NCI-H2171 (cell line): ENCODE results near the gene FXYD2.

Experiments used
- DNase-seq: peaks from one replicate; lab custom pipeline; 2025; lab: John Stamatoyannopoulos, UW

Gene FXYD2

DNA sequence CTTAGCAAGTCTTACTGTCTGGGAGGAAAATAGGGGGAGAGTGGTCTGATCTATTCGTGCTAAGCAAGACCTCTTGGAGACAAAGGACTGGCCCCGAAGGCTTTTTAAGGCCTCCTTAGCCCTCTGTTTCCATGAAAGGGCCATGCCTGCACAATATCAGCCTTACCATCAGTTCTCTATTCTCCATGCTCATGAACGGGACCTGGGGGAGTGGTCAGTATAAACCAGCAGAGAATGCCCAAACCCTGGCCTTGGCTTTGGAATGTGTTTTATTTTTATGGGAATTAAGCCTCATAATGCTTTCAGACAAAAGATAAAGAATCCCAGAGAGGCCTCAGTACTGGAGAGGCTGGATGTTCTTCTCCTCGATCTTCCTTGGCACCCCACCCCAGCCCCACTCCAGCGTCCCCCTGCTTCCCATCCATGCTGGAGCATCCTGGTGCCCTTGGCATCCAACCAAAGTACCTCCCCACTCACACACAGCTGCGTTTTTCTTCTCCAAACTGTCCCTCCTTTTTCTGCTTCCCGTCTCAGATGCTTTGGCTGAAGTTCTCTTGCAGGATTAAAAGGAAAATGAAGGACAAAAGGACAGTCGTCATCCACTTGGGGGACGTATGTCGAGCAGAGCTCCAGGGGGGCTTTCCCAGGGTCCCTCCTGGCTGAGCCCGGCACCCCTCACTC lies 33.3 kb upstream of the FXYD2 start:
- no peak for DNase-seq

DNA sequence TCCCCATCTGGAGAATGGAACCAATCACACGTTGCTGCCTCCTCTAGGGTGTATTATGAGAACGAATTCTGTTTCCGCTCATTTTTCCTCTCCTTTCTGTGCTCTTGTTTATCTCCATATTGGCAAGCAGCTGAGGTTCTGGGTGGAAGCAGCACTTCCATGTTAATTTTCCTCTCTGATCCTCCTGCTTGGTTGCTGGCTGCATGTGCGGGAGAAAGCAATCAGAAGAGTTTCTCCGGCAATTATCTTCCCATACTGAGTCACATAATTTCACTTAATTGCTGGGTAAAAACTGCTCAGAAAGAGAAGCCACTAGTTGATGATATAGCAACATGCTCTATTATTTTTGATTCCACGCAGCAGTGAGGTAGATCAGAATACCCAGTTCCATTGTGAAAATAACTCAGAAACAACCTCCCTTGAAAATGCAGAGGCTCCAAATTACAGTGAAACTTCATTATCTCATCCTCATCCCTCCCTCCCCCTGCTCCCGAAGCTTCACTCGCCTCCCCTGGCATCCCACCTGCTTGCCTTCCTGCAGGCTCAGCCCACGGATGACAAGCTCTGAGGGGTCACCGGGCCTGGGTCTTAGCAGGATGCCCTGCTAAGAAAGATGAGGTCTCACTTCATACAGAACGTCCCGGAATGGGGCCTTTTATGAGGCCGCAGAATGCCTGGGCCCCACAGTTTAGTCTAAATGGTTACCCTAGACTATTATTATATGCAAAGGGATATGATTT lies 31.5 kb upstream of the FXYD2 start:
- DNase-seq = no peak

DNA sequence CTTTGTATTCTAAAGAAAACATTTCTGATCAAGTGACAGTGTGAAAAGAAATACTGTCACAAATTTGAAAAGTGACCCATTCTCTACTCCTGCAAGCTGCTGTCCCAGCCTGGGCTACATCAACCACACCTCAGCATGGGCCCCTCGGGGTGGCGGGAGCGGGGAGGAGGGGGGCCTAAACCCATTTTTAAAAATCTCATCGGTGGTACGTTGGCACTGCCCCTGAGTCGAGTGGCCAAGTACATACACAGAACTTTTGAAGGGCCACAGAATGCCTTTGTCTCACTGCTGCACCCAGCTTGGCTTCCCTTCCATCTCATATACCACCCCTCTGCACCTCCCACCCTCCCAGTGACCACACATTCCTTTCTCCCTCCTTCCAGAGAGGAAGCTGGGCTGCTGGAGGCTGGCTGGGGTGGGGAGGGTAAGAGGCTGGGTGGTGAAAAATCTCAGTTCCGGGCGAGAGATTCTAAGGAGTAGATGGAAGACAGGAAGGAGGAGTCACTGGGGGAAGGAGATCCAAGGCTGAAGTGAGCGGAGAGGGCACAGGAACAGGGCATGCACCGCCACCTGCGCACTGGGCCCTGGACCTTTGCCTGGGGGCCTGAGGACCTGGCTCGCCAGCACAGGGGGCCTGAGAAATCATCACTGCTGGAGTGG lies 30.8 kb upstream of the FXYD2 start:
- DNase-seq = no peak

DNA sequence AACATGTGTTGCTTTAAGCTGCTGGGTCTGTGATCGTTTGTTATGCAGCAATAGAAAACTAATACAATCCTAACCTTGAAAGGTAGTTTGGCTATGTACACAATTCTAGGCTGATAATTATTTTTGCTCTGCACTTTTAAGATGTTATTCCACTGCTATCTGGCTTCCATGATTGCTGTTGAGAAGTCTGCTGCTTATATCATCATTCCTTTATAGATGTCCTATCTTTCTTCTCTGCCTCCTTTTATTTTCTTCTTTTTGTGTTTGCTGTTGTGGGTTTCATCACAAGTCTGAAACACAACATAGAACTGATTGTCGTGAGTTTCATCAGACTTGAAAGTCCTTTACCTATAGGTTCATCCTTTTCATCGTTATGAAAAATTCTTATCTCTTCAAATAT lies 27.8 kb upstream of the FXYD2 start:
- no peak for DNase-seq

DNA sequence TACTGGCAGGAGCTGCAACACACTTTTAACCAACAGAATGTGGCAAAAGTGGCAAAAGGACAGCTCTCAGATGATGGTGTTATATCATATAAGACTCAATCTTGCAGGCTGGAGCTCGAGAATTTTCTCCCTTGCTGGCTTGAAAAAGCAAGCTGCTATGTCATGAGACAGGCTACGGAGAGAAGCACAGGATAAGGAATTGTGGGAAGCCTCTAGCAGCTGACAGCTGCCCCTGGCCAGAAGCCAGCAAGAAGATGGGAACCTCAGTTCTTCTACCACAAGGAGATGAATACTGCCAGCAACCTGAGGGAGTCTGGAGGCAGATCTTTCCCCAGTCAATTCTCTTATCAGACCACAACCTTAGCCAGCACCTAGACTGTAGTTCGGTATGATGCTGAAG lies 27.3 kb upstream of the FXYD2 start:
- no peak for DNase-seq

DNA sequence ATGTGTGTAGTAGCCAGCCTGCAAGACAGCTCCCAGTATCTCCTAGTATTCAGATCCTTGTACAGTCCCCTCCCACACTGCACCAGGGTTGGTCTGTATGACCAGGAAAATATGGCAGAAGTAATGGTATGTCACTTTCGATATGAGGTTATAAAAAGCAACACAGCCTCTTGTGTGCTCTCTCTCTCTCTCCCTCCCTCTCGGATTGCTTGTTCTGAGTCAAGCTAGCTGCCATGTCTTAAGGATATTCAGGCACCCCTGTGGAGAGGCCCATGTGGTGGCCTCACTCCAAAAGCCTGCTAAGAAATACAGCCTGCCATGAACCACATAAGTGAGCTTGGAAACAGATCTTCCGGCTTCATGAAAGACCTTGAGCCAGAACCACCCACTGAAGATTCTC lies 26.6 kb upstream of the FXYD2 start:
- no peak for DNase-seq

DNA sequence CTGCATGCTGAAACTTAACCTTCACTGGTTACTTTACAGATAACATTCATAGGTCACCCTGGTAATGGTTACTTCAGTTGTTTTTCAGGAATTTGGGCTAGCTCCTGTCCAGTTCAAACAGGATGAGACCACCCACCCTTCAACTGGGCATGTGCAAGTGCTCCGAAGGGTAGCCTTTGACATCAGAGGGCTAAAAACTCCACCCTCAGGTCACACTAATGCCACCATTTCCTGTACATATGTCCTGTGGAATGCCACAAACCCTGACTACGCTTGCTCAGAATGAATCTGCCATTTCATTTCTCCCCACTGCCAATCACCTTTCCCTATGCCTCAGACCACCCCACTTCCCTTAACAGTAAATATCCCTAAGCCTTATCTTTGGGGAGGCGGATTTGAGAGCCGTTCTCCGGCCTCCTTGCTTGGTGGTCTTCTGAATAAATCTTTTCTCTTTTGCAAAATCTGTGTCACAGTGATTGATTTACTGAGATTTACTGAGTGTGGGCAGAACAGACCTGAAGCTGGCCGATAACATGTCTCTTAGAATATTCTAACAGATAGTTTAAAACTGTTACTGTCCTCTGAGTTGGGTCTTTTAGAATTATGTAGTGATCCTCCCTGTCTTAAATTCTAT lies 25.4 kb upstream of the FXYD2 start:
- DNase-seq = no peak

DNA sequence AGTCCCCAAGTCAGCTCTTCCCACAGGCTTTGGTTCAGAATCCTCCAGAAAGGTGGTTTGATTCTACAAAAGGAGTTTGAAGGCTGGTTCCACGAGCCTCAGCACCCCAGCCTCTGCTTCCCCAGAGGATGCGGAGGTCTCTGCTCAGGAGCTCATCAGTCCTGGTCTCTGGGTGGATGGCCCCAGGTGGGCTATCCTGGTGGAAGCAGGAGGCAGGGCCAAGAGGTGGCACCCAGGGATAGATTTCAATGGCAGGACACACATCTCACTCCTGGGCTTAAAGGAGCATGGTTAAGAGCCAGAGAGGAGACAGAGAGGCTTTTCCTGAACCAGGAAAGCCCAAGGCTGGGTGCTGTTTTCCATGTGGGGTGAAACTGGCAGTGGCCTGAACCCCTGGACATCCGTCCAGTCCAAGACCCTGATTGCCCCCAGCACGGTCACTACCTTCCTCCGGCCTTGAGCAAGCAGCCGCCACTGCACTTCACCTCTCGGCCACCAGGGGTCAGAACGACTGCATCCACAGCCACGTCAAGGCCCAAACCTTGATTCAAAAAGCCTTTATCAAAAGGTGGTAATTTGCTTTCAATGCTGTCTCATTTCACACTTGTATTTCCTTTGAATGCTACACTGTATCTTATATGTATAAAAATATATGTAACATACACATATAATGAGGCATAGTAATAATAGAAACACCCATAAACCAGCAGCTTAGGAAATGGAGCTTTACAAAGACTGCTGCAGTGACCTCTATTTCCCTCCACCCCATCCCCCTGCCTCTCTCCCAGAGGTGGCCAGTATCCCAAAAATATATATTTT lies 19.3 kb upstream of the FXYD2 start:
- no peak for DNase-seq

DNA sequence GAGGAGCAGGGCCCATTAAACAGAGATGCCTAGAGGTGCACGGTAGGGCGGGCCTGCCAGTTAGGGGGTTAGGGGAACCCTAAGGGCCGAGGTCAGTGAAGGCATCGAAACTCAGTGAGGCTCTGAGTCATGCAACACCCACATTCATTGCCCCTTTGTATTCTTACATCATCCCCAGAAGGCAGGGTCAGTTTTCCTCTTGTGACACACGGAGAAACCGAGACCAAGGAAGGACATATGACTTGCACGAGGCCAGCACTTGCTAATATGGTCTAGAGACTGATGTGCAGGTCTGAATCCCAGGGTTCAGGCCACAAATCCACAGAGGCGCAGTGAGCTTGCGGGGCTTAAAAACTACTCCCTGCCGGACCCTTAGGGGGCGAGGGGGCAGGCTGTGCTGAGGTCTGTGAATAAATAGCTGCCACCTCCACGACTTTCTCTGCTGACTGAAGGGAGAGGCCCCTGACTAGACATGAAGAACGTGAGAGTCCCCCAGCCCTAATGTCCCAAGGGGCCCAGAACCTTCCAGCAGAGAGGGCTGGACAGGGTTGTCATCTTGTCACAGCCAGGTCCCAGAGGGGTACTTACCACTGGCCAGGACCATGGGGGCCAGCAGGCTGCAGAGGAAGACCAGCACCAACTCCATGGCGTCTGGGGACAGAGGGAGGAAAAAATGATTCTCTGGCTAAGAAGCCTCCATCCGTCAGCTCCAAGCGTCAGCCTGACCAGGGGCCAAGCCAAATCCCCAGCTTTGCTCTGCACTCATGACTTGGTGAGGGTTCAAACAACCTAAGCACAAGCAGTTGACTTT lies 17.8 kb upstream of the FXYD2 start:
- no peak for DNase-seq

DNA sequence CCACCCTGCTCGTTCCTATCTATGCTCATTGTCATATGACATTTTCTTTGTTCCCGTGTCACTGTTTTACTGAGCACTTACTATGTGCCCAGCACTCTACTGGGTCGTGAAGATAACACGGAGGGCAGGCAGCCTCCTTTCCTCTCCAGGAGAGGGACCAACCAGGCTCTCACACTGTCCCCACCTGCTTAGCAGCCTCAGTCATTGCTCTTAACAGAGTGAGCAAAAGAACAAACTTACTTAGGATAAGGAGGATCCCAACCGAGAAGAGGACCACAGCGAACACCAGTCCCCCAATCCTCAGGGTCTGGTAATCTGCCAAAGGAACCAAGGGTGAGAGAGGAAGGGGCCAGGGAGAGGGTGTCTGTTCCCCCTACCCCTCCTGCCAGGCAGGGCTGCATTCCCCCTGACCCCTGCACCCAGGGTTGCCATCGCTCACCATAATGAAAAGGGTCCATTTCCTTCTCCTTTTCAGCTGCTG lies 17.0 kb upstream of the FXYD2 start:
- DNase-seq = no peak

DNA sequence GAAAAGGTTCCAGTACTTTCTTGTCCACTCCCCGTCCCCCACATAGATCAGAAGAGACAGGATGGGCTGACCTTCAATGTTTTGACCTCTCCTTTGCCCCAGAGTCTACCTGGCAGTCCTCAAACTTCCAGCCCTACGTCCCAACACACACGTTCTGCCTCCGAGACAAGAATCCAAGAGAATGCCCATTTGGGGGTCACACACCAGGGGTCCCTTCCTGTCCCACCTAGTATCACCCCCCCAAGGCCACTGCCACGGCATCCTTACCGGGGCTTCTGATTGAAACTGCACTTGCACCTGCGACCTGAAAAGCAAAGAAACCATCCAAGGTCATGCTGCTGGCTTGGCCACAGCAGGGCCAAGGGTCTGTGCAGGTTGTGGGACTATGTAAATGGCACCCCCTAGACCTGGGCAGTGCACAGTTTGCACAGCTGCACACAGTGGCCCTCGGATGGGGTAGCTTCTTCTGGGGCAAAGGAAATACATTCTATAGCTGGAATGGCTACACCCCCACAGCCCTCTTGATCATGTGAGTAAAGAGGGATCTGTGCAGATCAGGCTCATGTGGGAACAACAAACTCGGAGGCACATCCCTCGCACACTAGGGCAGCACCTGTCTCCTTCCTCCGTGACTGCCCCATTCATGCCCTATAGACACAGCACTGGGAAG lies 16.5 kb upstream of the FXYD2 start:
- no peak for DNase-seq

DNA sequence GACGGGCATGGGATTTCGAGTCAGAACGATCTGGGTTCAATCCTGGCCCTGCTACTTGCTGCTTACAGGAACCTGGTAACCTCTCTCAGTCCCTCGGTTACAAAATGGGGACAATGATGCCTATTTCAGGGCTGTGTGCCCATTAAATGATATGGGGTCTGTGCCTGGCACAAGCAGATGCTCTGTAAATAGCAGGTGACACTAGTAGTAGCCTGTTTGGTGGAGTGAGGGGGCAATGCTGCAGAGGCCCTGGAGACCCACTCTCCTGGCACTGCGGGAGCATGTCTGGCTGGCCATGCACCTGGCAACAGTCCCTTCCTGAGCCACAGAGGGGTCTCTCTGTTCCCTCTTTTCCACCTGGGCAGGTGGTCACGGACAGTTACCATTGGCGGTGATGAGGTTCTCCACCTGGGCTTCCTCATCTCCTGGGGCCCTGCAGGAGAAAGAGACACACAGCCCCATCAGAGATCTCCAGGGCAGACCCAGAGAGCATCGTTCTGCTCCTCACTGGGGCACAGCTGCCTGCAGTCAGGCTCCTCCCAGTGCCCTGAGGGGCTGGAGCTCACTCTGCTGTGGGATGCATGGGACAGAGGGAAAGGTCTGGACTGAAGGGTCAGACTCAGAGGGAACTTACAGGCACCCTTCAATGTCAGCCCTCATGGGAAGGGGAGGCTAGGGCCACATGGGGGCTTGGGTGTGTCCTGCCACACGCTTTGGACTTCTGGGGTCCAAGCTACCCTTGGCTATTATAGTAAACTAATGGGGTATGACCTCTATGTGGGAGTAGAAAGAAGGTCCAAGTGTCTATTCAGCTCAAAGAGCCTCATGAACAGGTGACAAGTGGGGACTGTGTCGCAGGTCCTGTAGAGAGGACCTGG lies 15.6 kb upstream of the FXYD2 start:
- no peak for DNase-seq

DNA sequence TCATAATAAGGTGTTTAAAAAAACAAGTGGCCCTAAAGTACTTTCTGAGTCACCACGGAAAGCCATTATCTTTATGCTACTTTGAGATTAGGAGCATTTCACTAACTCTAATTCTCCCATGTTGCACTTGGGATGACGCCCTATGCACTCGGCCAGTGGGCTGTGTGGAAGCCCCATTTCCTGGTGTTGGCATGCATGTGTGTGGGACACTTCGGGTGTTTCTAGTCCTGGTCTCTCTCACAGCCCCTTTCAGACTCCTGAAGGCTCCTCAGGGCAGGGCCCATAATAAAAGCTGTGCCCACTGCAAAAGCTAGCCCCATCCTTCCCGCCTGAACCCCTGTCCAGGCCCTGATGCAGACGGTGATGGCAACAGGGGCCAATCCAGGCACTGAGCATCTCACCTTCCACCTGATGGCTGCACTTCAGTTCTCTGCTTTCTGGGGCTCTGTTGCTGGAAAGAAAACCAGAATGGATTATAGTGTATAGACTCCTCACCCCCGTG lies 14.9 kb upstream of the FXYD2 start:
- DNase-seq = no peak

DNA sequence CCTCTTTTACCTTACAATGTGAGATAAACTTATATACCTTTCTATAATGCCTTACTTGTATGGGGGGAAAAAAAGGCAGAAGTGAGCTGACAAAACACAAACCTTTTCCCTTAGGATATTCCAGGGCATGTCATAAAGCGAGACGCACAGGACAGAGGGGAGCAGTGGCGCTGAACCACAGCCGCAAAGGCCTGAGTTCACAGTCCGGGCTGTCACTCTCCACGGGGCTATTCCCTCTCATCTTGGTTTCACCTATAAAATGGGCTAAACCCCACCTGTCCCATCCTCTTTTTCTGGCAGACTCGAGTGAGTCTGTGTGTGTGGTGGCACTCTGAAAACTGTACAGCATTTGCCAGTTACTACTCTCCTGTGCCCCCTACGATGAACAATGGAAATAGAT lies 14.4 kb upstream of the FXYD2 start:
- no peak for DNase-seq

DNA sequence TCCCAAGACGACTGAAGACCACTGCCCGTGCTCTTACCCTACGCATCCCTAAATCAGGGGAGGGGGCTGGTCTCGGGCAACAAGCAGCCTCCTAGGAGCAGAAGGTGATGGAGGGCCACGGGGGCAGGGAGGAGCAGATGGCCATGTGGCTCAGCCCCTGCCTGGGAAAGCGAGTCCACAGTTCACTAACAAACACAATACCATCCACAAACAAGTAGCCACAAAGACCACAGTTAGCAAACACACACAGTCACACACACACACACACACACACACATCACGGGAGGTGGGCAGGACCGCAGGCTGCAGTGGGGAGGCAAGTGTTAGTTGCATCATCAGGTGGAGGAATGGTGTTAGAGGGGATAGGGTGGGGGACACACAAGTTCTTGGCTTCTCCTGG lies 13.2 kb upstream of the FXYD2 start:
- no peak for DNase-seq

DNA sequence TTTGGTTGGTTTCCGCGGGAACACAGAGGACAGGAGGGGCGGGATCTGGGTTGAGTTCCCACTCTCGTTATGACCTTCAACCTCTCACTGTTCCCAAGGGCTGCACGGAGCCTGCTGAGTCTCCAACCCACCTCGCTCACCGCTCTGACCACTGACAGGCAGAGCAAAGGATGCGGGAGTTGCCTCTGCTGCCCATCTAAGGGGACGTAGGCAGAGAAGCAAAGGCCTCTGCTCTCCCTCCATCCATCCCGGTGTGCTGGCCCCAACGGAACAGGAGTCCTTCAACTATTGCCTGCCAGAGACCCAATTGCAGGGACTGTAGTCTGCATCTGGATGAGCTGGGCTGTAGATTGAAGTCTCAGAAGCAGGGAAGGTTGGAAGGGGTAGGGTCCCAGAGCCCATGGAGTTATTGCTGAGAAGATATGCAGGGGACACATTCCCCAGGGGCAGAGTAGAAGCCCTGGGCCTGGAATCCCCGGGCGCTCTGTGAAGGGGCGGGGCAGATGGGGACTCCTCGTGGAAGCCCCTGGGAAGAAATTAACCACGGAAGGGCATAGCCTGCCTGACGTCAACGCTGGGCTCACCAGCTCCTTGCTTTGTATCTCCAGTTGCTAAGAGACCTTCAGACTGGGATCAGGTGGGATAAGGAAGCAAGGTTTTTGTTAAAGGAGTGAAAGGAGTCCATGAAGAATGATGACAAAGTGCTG lies 12.7 kb upstream of the FXYD2 start:
- no peak for DNase-seq

DNA sequence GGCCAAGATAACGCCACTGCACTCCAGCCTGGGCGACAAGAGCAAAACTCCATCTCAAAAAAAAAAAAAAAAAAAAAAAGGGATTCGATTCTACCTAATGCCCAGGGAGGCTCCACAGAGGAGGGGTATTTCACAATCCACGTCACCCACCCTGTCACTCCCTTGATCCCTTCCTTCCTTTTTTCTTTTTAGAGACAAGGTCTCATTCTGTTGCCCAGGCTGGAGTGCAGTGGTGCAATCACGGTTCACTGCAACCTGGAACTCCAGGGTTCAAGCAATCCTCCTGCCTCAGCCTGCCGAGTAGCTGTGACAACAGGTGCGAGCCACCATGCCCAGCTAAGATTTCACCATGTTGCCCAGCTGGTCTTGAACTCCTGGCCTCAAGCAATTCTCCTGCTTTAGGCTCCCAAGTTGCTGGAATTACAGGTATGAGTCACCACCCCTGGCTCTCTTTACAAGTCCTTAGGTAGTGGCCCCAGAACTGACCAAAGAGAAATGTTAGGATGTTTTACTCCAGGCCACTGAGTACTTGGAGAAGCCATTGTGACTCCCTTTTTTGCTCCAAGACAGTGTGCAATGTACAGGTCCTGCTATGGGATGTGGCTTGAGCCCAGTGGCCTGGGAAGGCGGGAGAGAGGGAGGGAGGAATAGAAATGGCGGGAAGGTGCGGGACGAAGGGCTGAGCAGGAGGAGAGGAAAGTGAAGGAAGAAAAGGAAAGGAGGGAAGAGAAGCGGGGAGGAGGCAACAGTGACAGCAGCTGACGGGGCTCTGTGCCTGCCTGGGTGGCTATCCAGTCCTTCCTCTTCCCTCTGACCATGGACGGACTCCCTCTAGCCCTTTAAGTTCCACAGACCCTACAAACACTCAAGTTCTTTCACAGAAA lies 11.8 kb upstream of the FXYD2 start:
- no peak for DNase-seq

DNA sequence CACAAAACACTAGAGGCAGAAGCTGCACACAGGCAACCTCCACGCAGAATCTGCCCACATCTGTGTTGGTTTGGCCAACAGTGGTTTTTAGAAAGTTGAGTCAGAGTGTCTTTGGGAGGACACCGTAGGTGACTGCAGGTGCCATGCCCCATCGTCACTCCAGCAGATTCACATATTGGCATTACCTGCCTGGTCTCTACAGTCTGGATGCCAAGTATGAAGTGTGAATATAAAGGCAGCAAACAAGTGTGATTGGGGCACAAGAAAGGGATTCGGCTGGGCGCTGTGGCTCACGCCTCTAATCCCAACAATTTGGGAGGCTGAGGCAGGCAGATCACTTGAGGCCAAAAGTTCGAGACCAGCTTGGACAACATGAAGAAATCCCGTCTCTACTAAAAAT lies 11.0 kb upstream of the FXYD2 start:
- DNase-seq = no peak
